Left ventricle myocardium superior (tissue), 1 donor: Measurements from ENCODE around the gene CD177. TPM values are rescaled to one million over a fixed set of nuclear protein-coding genes. Genes with fewer than 3 reads are reported as not detected.
"Not testable (repeated sequence)": the region's sequence is repeated elsewhere in the genome, so short reads cannot be mapped to it uniquely, and the experiment has no call there.

Experiments used
- ATAC-seq: fragments of 200-7000 bp; cut with Tn5 transposase; one replicate; pipeline ENCODE4 v1.9.1; 2020; ENCODE audit warnings: mild to moderate bottlenecking, moderate library complexity
- DNase-seq: peaks from one replicate; pipeline ENCODE4 v3.0.0-alpha.2; 2020
- intact Hi-C: fragments of 100-400 bp; cut with micrococcal nuclease; formaldehyde crosslinking; loops from one replicate; pipeline ENCODE4 v1.11.0; 2022
- total RNA-seq: library from RNA; stranded (reverse); fragmentation: NEBNext Ultra II Directional; extraction: Animal tissue kit (Norgen Biotek cat#: 25700); gene quantifications from one replicate; pipeline ENCODE4 v1.2.1, GENCODE V29; 2021
- donor health status: DM: no; HTN: yes; CAD: no; lungs with severe emphysema.

Gene CD177
- total RNA-seq, 1 donor from 2014 or later = 0.22 TPM

GRCh38 chr19:43331435-43332010 is 22.0 kb upstream of the CD177 start:
- DNase-seq = no peak
- ATAC-seq = no peak
- intact Hi-C loops = no loop called here

- intact Hi-C loops = no loop called here
- ATAC-seq = no peak
Measured at GRCh38 chr19:43332058-43332922, 21.2 kb upstream of the CD177 start.

GRCh38 chr19:43336508-43336907 is 17.0 kb upstream of the CD177 start:
- DNase-seq, intact Hi-C loops, ATAC-seq: not testable (repeated sequence)

More at GRCh38 chr19:43332058-43332922, 21.2 kb upstream of the CD177 start:
- DNase-seq = no peak

GRCh38 chr19:43337737-43338136 is 15.7 kb upstream of the CD177 start:
- intact Hi-C loops = no loop called here
- DNase-seq (no peak), ATAC-seq (no peak)

- no peak for ATAC-seq
- intact Hi-C loops = no loop called here
- DNase-seq = no peak
Measured at GRCh38 chr19:43338530-43338929, 15.0 kb upstream of the CD177 start.

GRCh38 chr19:43339243-43339930 is 14.1 kb upstream of the CD177 start:
- DNase-seq, ATAC-seq, intact Hi-C loops: not testable (repeated sequence)

- DNase-seq, intact Hi-C loops, ATAC-seq: not testable (repeated sequence)
Measured at GRCh38 chr19:43340101-43340500, 13.4 kb upstream of the CD177 start.

- DNase-seq, ATAC-seq, intact Hi-C loops: not testable (repeated sequence)
Measured at GRCh38 chr19:43341098-43341497, 12.4 kb upstream of the CD177 start.

- intact Hi-C loops, ATAC-seq, DNase-seq: not testable (repeated sequence)
Measured at GRCh38 chr19:43342104-43342503, 11.4 kb upstream of the CD177 start.

GRCh38 chr19:43344347-43344925 is 9.1 kb upstream of the CD177 start:
- intact Hi-C loops, ATAC-seq: not testable (repeated sequence)

GRCh38 chr19:43349813-43350212 is 3.7 kb upstream of the CD177 start:
- ATAC-seq, DNase-seq, intact Hi-C loops: not testable (repeated sequence)

More at GRCh38 chr19:43344347-43344925, 9.1 kb upstream of the CD177 start:
- DNase-seq = not testable (repeated sequence)

GRCh38 chr19:43351998-43352746 is 1.3 kb upstream of the CD177 start:
- ATAC-seq (no peak), DNase-seq (no peak)
- intact Hi-C loops = no loop called here

GRCh38 chr19:43354305-43354627 is 780 bp downstream of the CD177 start:
- ATAC-seq = no peak
- intact Hi-C loops = no loop called here
- DNase-seq = no peak

- intact Hi-C loops, ATAC-seq, DNase-seq: not testable (repeated sequence)
Measured at GRCh38 chr19:43356749-43357148, 3.3 kb downstream of the CD177 start.

- ATAC-seq = no peak
- intact Hi-C loops = no loop called here
- no peak for DNase-seq
Measured at GRCh38 chr19:43362179-43362578, 8.7 kb downstream of the CD177 start.

GRCh38 chr19:43362745-43363144 is 9.3 kb downstream of the CD177 start:
- intact Hi-C loops = no loop called here
- DNase-seq (no peak), ATAC-seq (no peak)

GRCh38 chr19:43365677-43366076 is 12.2 kb downstream of the CD177 start:
- intact Hi-C loops, DNase-seq, ATAC-seq: not testable (repeated sequence)

- intact Hi-C loops = no loop called here
Measured at GRCh38 chr19:43367822-43368221, 14.3 kb downstream of the CD177 start.

GRCh38 chr19:43368897-43369296 is 15.4 kb downstream of the CD177 start:
- DNase-seq, intact Hi-C loops, ATAC-seq: not testable (repeated sequence)

More at GRCh38 chr19:43367822-43368221, 14.3 kb downstream of the CD177 start:
- DNase-seq (no peak), ATAC-seq (no peak)
